ENCODE measurements around the gene AGPAT4. TPM values are rescaled to one million over a fixed set of nuclear protein-coding genes. Genes with fewer than 3 reads are reported as not detected.
A peak's percentile ranks its signal among the peaks of the same experiment; 100 is the strongest.

The AGPAT4 gene
- total RNA-seq, 2 donors from 2014 or later = 8.0 to 9.5 TPM

DNA sequence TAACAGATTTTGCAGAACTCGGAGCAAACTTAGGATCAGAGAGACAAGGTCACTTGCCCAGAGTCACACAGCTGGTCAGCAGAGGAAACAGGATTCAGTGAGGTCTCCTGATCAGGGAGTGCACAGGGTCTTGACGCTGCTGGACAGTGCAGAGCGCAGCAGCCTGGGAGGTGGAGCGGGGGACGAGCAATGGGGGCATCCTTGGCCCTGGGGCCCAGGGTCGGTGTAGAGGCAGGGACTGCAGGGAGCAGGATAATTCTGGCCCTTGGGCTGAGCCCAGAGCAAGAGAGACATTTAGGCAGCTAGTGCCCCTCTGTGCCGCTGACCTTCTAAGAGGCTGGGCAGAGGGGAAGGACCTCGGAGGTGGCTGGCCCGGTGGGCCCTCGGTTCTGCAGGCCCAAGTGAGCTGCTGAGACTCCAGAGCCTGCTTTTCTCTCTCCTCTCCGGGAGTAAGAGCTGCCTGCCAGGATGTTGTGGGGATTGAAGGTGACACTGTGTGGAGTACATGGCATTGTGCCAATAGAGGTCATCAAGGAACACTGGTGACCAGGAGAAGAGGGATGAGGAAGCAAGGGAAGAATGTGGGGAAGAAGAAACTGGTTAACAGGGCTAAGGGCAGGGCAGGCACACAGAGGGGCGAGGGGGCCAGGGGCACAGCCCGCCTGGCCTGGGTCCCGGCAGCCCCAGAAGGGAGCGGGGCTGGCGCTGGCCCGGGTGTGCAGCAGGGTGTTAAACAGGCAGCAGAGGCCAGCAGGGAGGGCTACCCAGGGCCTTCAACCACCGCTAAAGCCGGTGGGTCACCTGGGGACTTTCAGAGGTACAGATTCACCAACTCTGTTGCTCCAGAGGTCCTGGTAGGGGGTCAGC, 122.0 kb downstream of the AGPAT4 start:
- DNase-seq (no peak), ATAC-seq (replicated peaks in 1 of 2) (no peak)
- no peaks in the 10 kb centered on the region for H3K9me3 Mint-ChIP-seq
- H3K36me3 Mint-ChIP-seq (ENCODE audit: insufficient read depth in 2 of 2) = no peaks in the 10 kb centered on the region
- no peak overlapping the region for H3K4me3 Mint-ChIP-seq
- H3K27me3 Mint-ChIP-seq (ENCODE audit: low read depth) = no peaks in the 10 kb centered on the region
- no peaks in the 10 kb centered on the region for H3K4me1 Mint-ChIP-seq (ENCODE audit: low read depth)
- H3K27ac Mint-ChIP-seq = no peak overlapping the region

DNA sequence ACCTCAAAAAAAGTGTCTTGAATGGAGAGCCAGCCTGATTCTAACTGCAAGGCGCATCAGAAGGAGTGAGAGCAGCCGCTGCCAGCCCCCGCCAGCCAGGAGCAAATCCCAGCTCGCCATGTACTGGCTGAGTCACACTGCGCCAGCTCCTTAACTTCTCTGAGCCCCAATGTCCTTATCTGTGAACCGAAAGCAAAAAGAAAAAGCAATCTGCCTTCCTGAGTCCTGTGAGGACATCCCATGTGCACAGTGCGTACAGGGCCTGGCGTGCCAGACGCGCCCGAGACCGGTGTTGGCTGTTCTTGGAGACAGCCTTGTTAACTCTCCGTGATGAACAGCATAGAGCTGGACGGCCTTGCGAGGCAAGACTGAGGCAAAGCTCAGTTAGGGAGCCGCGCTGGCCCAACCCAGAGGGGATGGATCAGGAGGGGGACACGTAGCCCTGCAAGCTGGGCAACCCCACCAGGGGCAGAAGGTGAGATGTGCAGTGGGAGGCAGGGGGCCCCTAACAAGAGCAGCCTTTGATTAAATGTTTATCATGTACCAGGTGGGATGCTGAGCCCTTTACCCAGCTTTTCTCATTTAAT, 122.7 kb downstream of the AGPAT4 start:
- Mint-ChIP-seq H3K36me3 (ENCODE audit: insufficient read depth in 2 of 2) (no peaks in the 10 kb centered on the region), H3K27ac (no peak overlapping the region), H3K4me1 (ENCODE audit: low read depth) (no peaks in the 10 kb centered on the region), H3K4me3 (no peak overlapping the region), H3K9me3 (no peaks in the 10 kb centered on the region), H3K27me3 (ENCODE audit: low read depth) (no peaks in the 10 kb centered on the region)
- ATAC-seq (replicated peaks in 1 of 2) = no peak
- DNase-seq = no peak

DNA sequence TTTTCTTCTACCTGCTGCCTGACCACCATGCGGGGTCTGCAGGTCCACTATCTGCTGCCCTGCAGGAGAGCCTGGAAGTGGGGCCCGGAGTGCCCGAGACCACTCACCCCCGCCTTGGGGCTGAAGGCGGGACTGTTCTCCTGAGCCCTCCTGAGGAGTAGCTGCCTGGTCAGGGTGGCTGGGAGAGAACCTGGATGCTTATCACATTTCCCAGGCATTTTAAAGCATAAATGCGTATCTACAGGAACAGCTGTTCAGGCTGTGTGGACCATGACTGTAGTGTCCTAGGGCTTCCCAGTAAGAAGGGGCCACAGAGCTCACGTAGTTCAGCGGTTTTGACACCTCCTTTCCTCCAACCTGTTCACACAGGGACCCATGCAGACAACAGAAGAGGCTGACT, 123.3 kb downstream of the AGPAT4 start:
- Mint-ChIP-seq H3K27ac (no peak overlapping the region), H3K4me3 (no peak overlapping the region), H3K36me3 (ENCODE audit: insufficient read depth in 2 of 2) (no peaks in the 10 kb centered on the region), H3K4me1 (ENCODE audit: low read depth) (no peaks in the 10 kb centered on the region), H3K9me3 (no peaks in the 10 kb centered on the region), H3K27me3 (ENCODE audit: low read depth) (no peaks in the 10 kb centered on the region)
- DNase-seq (no peak), ATAC-seq (replicated peaks in 1 of 2) (no peak)

DNA sequence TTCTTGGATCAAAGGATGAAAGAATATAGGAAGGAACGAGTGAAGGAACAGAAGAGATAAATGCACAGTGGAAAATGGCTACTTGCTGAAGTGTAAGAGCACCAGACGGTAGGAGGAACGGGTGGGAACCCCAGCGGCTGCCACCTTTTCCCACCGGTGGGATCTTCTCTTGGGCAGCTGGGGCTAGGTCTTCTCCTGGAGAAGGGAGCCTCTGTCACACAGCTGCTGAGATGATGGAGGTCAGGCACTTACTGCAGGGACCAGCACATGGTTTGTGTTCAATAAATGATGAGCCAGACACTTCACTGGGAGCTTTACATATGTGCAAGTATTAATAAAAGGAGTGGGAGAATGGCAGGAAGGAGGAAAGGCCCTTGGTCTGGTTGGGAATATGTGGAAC, 123.7 kb downstream of the AGPAT4 start:
- Mint-ChIP-seq H3K9me3 (no peaks in the 10 kb centered on the region), H3K27me3 (ENCODE audit: low read depth) (no peaks in the 10 kb centered on the region), H3K4me3 (no peak overlapping the region), H3K27ac (no peak overlapping the region), H3K36me3 (ENCODE audit: insufficient read depth in 2 of 2) (no peaks in the 10 kb centered on the region), H3K4me1 (ENCODE audit: low read depth) (no peaks in the 10 kb centered on the region)
- DNase-seq (no peak), ATAC-seq (replicated peaks in 1 of 2) (no peak)

DNA sequence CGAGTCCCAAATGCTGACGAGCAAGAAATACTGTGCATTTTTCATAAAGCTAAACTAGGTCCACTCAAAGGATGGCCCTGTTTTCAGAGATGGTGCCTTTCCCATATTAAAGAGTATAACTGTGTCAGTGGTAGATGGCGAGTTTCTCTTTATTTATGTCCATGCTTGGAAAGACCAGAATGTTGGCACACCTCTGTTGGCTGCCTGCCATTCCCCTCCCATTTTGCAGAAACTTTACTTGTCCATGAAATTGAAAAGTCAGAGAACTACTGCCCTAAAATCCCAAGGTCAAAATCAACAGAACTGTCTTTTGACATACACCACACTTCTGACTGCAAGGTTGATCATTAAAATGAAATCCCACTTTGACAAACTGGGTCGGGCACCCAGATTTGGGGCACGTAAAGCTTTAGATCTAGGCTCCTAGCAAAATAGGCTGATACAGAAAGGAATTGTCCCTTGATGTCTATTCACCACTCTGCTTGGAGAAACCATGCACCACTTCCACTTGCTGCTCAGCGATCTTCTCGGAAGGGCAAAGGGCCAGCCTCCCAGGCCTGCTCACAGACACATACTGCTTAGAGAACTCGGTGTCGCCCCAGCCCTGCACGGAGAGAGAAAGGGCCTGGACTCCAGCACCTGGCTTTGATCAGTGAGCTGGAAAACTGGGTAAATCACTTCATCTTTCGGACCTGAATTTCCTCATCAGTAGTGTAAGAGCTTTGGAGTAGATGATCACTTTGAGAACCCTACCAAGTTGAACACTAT, 130.0 kb downstream of the AGPAT4 start:
- H3K9me3 Mint-ChIP-seq = no peaks in the 10 kb centered on the region
- DNase-seq = no peak
- H3K4me1 Mint-ChIP-seq (ENCODE audit: low read depth) = no peaks in the 10 kb centered on the region

DNA sequence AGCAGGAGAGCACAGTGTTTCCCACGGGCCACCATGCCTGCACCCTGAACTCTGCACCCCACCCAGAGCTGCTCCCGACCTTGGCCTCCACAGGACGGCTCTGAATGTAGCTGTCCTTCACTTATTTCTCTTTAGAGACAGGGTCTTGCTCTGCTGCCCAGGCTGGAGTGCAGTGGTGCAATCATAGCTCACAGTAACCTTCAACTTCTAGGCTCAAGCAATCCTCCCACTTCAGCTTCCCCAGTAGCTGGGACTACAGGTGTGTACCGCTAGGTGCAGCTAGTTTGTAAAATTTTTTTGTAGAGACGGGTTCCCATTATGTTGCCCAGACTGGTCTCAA, 130.9 kb downstream of the AGPAT4 start:
- Mint-ChIP-seq H3K36me3 (ENCODE audit: insufficient read depth in 2 of 2) (no peaks in the 10 kb centered on the region), H3K4me3 (no peak overlapping the region), H3K9me3 (no peaks in the 10 kb centered on the region), H3K27me3 (ENCODE audit: low read depth) (no peaks in the 10 kb centered on the region), H3K27ac (no peak overlapping the region), H3K4me1 (ENCODE audit: low read depth) (peaks cover 5% of the 10 kb centered on the region)
- DNase-seq (no peak), ATAC-seq (replicated peaks in 1 of 2) (no peak)

More for the DNA sequence above, 130.0 kb downstream of the AGPAT4 start:
- Mint-ChIP-seq H3K27ac (peak overlapping the region; percentile 40), H3K4me3 (no peak overlapping the region), H3K27me3 (ENCODE audit: low read depth) (no peaks in the 10 kb centered on the region), H3K36me3 (ENCODE audit: insufficient read depth in 2 of 2) (no peaks in the 10 kb centered on the region)
- no peak for ATAC-seq (replicated peaks in 1 of 2)

DNA sequence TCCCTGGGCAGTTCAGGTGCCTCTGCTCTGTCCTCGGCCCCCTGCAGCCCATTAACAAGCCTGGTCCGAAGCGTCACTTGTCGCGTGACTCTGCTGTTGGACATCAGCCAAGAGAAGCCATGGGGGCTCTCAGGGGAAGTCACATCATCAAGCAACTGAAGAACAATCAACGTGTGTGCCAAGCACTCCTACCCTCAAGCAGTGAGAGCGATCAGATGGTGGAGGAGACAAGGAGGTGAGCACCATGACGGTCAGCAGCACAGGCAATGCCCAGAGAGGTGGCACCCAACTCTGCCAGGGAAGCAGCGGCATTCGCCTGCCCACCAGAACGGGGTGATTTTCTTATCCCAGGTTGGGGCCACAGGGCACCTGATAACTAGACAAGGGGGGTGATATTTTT, 132.7 kb downstream of the AGPAT4 start:
- Mint-ChIP-seq H3K27me3 (ENCODE audit: low read depth) (no peaks in the 10 kb centered on the region), H3K4me1 (ENCODE audit: low read depth) (peaks cover 5% of the 10 kb centered on the region), H3K4me3 (no peak overlapping the region), H3K27ac (no peak overlapping the region), H3K36me3 (ENCODE audit: insufficient read depth in 2 of 2) (no peaks in the 10 kb centered on the region), H3K9me3 (no peaks in the 10 kb centered on the region)
- DNase-seq = no peak
- ATAC-seq (replicated peaks in 1 of 2) = no peak

DNA sequence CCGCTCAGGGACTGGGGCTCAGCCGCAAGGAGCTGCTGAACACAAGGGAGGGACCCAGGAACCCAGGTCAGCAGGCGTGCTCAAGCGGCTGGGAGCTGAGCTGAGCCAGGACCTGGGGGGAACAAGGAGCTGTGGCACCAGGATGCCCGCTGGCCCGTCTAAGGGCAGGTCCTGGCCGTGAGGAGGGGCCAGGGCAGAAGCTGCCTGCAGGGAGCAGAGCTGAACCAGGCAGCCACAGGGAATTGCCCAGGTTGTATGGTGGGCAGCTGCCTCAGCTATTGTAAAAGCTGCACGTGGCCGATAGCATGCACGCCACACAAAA, 133.3 kb downstream of the AGPAT4 start:
- DNase-seq (no peak), ATAC-seq (replicated peaks in 1 of 2) (no peak)
- H3K27me3 Mint-ChIP-seq (ENCODE audit: low read depth) = no peaks in the 10 kb centered on the region
- no peaks in the 10 kb centered on the region for H3K36me3 Mint-ChIP-seq (ENCODE audit: insufficient read depth in 2 of 2)
- H3K27ac Mint-ChIP-seq = no peak overlapping the region
- H3K4me3 Mint-ChIP-seq = no peak overlapping the region
- H3K9me3 Mint-ChIP-seq = no peaks in the 10 kb centered on the region
- peaks cover 5% of the 10 kb centered on the region for H3K4me1 Mint-ChIP-seq (ENCODE audit: low read depth)

DNA sequence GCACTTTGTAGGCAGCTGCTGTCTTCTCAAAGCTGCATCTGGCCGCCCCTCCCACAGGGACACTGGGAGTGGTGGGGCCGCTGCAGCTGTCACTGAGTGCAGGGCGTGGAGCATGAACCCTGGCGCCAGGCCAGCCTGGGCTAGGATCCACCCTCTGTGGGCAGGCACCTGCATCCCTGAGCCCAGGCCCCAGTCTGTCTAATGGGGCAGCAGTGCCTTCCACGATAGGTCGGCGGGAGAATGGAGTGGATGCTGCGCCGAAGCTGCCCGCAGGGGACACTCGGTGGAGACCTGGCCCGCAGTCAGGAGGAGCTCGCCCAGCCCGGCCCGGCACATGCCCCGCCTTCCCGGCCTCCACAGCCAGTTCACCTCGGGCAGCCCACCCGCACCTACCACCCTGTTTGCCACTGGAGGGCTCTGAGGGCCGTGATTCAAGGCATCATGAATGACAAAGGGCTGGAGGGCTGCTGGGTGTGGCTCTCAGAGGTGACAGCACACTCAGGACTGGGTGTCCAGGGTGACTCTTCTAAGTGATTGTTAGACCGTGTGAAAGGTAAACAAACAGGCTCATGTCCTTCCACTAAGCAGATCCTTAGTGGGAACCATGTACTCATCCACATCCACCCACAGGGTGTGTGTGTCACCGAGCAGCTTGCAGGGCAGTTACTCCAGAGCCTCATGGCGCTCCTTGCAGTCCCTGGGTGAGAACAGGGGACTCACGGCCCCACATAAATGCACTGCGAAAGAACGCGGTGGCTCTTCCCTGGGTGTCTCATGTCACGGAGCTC, 133.9 kb downstream of the AGPAT4 start:
- Mint-ChIP-seq H3K9me3 (no peaks in the 10 kb centered on the region), H3K4me3 (no peak overlapping the region), H3K27ac (no peak overlapping the region), H3K4me1 (ENCODE audit: low read depth) (peaks cover 5% of the 10 kb centered on the region), H3K27me3 (ENCODE audit: low read depth) (no peaks in the 10 kb centered on the region), H3K36me3 (ENCODE audit: insufficient read depth in 2 of 2) (no peaks in the 10 kb centered on the region)
- ATAC-seq (replicated peaks in 1 of 2) (no peak), DNase-seq (no peak)

DNA sequence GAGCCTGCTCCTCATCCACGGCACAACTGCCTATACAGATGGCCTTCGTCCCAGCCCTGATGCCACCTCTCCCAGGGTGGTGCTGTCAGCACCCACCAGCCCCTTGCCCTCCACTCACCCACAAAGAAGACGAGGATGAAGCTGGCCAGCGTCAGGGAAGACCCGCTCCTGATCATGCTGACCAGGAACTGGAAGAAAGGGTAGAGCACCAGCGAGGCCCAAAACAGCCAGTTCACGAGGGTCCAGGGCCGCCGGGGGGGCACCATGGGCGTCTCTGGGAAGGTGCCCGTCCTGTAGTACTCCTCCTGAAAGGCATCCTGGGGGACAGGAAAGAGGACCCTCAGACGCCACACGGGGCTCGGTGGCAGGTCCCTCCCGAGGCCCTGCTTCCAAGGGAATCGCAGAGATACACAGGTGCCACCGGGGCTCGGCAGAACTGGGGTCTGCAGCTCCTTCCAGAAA, 134.5 kb downstream of the AGPAT4 start:
- Mint-ChIP-seq H3K4me3 (no peak overlapping the region), H3K4me1 (ENCODE audit: low read depth) (peaks cover 5% of the 10 kb centered on the region), H3K9me3 (no peaks in the 10 kb centered on the region), H3K27ac (no peak overlapping the region), H3K36me3 (ENCODE audit: insufficient read depth in 2 of 2) (no peaks in the 10 kb centered on the region), H3K27me3 (ENCODE audit: low read depth) (no peaks in the 10 kb centered on the region)
- DNase-seq = no peak
- ATAC-seq (replicated peaks in 1 of 2) = no peak

DNA sequence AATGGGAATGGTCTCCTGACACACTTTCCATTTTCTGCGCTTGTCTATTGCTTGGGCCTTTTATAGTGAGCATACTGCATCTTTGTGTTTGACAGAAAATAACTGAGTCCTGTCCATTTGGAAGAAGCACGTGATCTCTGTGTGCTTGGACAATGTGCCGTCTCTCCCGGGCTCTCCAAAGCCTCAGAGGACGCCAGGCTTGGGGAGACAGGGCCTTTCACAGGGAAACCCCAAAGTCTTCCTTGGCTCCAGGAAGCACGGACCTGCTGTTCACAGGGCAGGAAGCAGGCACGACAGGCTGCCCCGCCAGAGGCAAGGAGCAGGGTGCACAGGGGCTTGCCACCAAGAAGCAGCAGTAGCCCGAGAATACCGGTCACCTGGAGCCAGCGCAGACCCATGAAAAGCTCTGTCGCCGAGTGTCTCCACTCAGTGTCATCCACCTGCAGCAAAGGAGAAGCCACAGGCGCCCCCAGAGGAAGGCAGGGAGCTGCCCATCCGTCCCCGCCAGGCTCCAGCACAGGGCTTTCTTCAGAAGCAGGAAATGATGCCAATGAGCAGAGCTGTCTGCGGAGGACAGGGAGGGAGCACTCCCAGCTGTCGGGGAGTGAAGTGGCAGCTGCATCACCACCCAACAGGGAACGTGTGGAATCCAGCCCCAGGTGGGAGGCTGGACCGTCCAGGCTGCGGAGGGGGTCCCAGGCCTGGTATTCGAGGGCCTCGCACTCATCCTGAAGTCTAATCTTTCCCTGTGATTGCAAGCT, 135.1 kb downstream of the AGPAT4 start:
- Mint-ChIP-seq H3K9me3 (no peaks in the 10 kb centered on the region), H3K27me3 (ENCODE audit: low read depth) (no peaks in the 10 kb centered on the region), H3K4me1 (ENCODE audit: low read depth) (peaks cover 5% of the 10 kb centered on the region), H3K4me3 (no peak overlapping the region), H3K36me3 (ENCODE audit: insufficient read depth in 2 of 2) (no peaks in the 10 kb centered on the region), H3K27ac (no peak overlapping the region)
- ATAC-seq (replicated peaks in 1 of 2) (no peak), DNase-seq (no peak)

DNA sequence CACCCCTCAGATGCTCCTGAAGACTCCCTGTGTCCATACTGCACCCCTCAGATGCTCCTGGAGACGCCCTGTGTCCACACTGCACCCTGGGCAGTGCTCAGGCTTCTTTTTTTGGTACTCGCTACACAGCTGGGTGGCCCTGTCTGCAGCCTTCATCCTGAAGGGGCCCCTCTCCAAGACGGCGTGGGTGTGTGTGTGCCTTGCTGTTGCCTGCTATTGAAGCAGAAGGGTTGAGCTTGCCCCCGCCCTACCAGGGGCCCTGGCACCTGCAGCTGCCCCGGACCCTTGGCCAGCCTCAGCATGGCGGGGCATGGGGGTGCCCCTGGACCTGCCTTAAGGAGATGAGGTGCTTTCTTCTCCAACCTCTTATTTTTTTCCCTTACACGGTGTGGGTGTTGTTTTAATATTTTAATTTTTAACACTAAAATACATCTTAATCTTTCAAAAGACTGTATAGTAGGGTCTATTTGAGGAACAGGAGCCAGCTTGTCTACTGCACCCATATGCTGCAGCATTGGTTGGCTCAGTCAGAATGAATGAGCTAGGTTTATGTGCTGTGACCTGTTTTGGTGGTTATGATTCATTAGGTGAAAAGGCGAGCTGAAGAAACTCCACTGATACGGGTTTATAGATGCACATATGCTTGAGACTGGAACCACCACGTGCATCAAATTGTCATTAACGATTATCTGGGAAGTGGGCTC, 135.9 kb downstream of the AGPAT4 start:
- Mint-ChIP-seq H3K4me3 (no peak overlapping the region), H3K27me3 (ENCODE audit: low read depth) (no peaks in the 10 kb centered on the region), H3K36me3 (ENCODE audit: insufficient read depth in 2 of 2) (no peaks in the 10 kb centered on the region), H3K4me1 (ENCODE audit: low read depth) (peaks cover 5% of the 10 kb centered on the region), H3K9me3 (no peaks in the 10 kb centered on the region), H3K27ac (no peak overlapping the region)
- DNase-seq (no peak), ATAC-seq (replicated peaks in 1 of 2) (peak; percentile 55 to 69)
